GM18909 (cell line): ENCODE measurements around the gene GRAMD1A.

Experiments used
- ATAC-seq: cut with Tn5 transposase; IDR thresholded peaks from one replicate; pipeline ENCODE4 v1.9.1; 2021; ENCODE audit warnings: mild to moderate bottlenecking; ENCODE audit not compliant: unreplicated experiment, poor library complexity

GRAMD1A gene

DNA sequence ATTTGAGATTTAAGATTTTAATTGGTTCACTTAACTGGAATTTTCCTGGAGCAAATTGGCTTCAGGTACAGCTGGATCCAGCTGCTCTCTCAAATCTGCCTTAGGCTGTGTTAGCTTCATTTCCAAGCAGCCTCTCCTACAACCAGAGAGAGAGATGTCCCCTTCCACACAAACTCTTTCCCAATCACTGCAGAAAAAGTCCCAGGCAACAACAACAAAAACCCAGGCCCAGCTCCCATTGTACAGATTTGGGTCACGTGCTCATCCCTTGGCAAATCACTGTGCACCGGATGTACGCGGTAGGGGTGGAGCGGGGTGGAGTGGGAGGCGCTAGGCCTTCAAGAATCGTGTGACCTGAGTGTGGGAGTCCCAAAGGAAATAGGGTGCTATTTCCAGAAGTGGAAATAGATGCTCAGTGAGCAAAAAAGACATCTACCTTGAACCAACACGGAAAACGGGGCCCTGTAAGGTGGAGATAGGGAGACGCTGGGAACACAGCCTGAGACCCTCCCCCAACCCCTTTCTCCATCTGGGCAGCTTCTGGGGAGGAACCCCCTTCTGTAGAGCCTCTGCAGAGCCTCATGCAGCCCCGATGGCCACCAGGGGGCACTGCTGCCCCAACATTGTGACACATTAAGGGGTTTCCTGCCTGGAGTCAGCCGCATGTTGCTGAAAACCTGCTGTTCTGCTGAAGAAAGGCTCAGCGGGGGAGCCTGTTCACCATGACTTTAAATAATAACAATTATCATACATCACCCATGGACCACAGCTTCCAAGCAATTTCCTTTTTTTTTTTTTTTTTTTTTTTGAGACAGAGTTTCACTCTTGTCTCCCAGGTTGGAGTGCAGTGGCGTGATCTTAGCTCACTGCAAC lies 66.8 kb downstream of the GRAMD1A start:
- peak; percentile 67 for ATAC-seq

DNA sequence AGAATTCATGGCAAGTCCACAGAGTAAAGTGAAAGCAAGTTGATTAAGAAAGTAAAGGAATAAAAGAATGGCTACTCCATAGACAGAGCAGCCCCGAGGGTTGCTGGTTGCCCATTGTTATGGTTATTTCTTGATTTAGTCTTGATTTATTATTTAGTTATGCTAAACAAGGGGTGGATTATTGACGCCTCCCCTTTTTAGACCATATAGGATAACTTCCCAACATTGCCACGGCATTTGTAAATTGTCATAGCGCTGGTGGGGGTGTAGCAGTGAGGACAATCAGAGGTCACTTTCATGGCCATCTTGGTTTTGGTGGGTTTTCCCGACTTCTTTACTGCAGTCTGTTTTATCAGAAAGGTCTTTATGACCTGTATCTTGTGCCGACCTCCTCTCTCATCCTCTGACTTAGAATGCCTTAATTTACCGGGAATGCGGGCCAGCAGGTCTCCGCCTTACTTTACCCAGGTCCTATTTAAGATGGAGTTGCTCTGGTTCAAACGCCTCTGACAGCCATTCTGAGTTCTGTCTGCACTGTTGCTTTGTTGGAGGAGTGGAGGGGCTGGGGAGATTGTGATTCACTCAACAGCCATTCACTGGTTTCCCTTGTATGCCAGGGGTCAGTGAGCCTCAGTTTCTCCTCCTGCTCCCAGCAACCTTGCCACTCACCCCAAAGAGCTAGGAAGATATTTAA lies 69.0 kb downstream of the GRAMD1A start:
- no peak for ATAC-seq

DNA sequence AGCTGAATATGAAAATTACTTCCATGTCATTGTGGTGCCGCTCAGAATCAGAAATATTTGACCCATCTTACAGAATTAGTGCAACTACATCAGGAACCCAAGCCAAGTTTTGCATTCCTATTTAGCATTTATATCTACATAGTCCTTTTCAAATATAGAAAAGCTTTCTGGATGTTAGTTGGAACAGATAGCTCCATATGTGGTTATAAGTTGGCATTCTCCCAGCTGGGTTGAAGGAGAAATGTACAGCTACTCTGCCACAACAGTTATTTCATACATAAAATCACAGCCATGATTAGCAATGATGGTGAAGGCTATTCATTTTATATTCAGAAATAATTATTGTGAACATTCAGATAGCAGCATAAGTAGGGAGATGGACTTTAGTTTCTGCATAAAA lies 69.6 kb downstream of the GRAMD1A start:
- no peak for ATAC-seq

DNA sequence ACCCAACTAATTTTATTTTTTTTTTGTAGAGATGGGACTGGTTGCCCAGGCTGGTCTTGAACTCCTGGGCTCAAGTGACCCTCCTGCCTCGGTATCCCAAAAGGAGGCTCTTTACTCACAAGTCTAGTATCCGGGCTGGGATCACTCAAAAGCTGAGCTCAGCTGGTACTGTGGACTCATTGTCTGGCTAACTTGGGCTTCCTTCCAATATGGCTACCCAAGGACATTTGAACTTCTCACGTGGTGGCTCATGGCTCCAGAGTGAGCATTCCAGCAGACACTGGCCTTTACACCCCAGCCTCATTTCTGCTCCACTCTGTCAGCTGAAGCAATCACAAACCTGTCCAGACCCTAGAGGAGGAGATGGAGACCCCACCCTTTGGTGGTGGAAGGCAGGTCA lies 70.3 kb downstream of the GRAMD1A start:
- ATAC-seq: no peak

DNA sequence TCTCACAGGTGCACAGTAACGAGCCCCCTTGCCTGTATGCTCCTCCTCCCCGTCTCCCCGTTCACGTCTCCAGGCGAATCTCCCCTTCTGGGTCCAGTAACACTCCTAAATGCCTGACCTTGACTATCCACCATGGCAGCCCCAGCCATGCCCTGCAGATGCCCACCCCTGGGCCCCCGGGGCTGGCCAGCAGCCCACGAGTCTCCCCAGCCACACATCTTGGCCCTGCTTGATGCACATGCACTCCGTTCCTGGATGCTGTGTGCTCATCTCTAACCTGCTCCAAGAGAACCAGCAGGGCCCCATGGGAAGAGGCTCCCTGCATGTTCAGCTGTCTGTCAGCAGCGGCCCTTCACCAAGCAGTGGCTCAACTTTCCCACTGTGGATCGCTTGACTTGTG lies 73.4 kb downstream of the GRAMD1A start:
- no peak for ATAC-seq

DNA sequence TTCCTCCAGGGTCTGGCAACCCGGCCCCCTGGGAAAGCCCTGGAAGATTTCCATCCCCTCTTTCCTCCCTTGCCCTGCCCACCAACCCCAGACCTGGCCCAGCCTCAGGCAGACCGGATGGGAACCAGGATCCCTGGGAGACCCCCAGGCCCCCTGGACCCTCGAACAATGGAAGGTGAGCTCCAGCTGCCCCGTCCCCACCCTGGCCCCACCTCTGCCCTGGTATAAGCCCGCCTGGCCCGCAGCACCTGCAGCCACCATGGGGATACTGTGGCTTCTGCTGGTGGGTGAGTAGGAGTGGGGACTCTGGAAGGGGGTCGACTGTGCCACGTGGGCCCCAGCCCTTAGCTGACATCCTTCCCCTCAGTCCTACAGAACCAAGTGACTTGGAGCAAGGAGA lies 73.8 kb downstream of the GRAMD1A start:
- no peak for ATAC-seq

DNA sequence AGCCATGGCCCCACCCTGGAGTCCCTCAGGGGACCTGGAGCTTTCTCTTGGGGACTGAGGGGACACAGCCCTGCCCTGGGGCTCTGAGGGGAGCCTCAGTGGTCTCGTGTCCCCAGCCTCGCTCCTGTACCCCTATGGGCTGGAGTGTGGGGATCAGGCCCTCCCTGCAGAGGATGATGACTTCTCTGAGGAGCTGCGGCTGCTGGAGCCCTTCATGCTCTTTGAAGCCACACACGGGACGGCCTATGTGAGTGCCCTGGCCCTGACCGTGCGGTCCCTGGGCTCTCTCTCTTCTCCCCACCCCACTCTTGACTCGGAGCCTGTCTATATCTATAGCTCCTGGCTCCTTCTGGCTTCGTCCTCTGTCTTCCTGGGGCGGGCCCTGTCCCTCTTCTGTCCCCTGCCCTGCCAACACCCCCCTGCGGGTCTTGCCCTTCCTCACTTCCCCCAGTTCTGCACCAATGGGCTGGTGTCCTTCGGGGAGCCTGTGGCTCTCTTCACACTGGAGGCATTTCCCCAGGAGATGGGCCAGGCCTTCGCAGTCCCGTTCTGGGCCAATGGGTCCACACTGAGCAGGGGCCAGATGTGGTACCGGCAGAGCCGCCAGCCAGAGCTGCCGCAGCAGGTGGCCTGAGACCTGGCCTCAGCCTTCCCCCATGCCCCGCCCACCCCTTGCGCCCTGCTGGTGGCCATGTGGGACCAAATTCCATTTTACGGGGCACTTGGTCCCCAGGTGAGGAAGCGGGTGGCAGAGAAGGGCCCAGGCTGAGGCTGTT lies 74.5 kb downstream of the GRAMD1A start:
- ATAC-seq: no peak

DNA sequence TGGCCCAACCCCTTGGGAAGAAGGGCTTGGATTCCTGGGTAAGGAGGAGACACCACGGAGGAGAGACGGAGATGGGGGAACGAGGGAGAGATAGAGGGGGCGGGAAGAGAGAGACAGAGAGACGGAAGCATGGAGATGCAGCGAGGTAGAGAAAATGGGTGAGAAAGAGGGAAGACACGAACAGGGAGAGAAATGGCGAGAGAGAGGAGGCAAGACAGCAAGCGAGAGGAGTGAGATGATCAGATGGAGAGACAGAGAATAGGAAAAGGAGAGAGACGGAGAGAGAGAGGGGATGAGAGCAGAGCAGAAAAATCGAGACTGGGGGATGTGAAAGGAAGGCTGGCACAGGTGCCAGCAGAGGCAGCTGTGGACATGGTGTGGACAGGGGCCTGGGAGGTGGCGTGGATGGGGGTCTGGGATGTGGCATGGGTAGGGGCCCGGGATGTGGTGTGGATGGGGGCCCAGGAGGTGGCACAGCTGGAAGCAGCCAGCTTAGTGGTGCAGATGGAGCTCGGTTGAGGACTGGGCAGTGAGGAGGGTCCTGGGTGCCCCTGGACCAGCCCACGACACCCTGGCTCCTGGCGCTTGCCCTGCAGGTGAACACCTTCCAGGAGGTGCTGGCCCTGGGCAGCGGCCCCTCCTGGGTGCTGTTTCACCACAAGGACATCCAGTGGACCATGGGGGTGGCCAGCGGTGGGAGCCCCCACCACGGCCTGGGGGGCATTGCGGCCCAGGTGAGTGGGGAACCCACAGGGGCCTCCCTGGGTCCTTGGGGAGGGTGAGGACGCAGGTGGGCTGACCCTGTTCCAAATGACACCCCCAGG lies 75.3 kb downstream of the GRAMD1A start:
- ATAC-seq: no peak

DNA sequence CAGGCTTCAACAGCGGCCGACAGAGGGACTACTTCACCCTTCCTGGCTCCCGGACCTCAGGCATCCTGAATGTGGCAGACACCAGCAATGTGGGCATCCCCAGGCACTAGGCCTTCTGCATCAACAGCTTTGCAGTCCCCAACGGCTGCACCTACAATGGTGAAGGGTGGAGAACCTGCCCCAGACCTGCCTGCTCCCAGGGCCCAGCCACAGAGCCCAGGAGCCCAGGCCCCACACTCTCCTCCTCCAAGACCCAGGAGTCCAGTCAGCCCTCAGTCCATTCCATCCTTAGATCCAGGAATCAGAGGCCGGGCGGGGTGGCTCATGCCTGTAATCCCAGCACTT lies 75.9 kb downstream of the GRAMD1A start:
- ATAC-seq: no peak
